Stimulated activated CD4-positive, alpha-beta T cell treated with anti-CD3 and anti-CD28 coated beads, Interleukin-1b, Interleukin-23, amount 100 ng/mL, for 4 hours (primary cell): Measurements from ENCODE around the gene ADARB2.

Source experiments
- DNase-seq, 2 donors: peaks; one replicate each; pipeline ENCODE4 v3.0.0-alpha.2; 2020; ENCODE audit warnings: low read depth in 2 of 2

Gene ADARB2

GRCh38 chr10:1158066-1158465 is 579.3 kb downstream of the ADARB2 start:
- DNase-seq: no peak

- DNase-seq: no peak
Observed at GRCh38 chr10:1157615-1157933, 579.8 kb downstream of the ADARB2 start.

- DNase-seq: no peak
Observed at GRCh38 chr10:1156921-1157614, 580.3 kb downstream of the ADARB2 start.

- no peak for DNase-seq
Observed at GRCh38 chr10:1156616-1156886, 580.8 kb downstream of the ADARB2 start.

GRCh38 chr10:1155791-1156615 is 581.3 kb downstream of the ADARB2 start:
- no peak for DNase-seq

GRCh38 chr10:1154531-1155295 is 582.6 kb downstream of the ADARB2 start:
- DNase-seq: no peak

GRCh38 chr10:1153805-1154351 is 583.4 kb downstream of the ADARB2 start:
- DNase-seq: no peak

- no peak for DNase-seq
Observed at GRCh38 chr10:1153251-1153763, 584.0 kb downstream of the ADARB2 start.

GRCh38 chr10:1152386-1153250 is 584.7 kb downstream of the ADARB2 start:
- no peak for DNase-seq

GRCh38 chr10:1151076-1152033 is 586.0 kb downstream of the ADARB2 start:
- no peak for DNase-seq

GRCh38 chr10:1150638-1150955 is 586.7 kb downstream of the ADARB2 start:
- no peak for DNase-seq

GRCh38 chr10:1149793-1150637 is 587.3 kb downstream of the ADARB2 start:
- no peak for DNase-seq

GRCh38 chr10:1148855-1149605 is 588.3 kb downstream of the ADARB2 start:
- no peak for DNase-seq

- DNase-seq: no peak
Observed at GRCh38 chr10:1147810-1148209, 589.5 kb downstream of the ADARB2 start.

- DNase-seq: no peak
Observed at GRCh38 chr10:1142596-1142995, 594.7 kb downstream of the ADARB2 start.

- DNase-seq: no peak
Observed at GRCh38 chr10:1141701-1142100, 595.6 kb downstream of the ADARB2 start.

GRCh38 chr10:1141261-1141660 is 596.1 kb downstream of the ADARB2 start:
- DNase-seq: no peak

- no peak for DNase-seq
Observed at GRCh38 chr10:1138529-1138928, 598.8 kb downstream of the ADARB2 start.
